Tibial artery (tissue), 4 donors: ENCODE results near the gene RBMS3.
A peak's percentile ranks its signal among the peaks of the same experiment; 100 is the strongest.

ENCODE experiments used
- DNase-seq, 2 donors: peaks; one replicate each; pipeline ENCODE4 v3.0.0-alpha.2; 2019
- H3K27ac ChIP-seq, 2 donors: fragments of 200-600 bp; sonication (generic) in 1 of 2; 1 replicate in 1 of 2; 2 replicates in 1 of 2; pipeline ENCODE4 v1.5.1; 2018 to 2019; ENCODE audit warnings: mild to moderate bottlenecking in 1 of 2
- H3K27me3 ChIP-seq, 2 donors: fragments of 200-600 bp; sonication (generic) in 1 of 2; one replicate each; pipeline versions ENCODE4 v1.5.1 to v1.6.0; 2016 to 2019
- H3K36me3 ChIP-seq, 3 donors: fragments of 200-600 bp; sonication (generic) in 2 of 3; one replicate each; pipeline ENCODE4 v1.5.1; 2016 to 2019; ENCODE audit warnings: mild to moderate bottlenecking in 2 of 3
- H3K4me1 ChIP-seq, 4 donors: fragments of 200-600 bp; sonication (generic) in 2 of 4; 1 replicate in 3 of 4; 2 replicates in 1 of 4; pipeline ENCODE4 v1.5.1; 2016 to 2019
- H3K4me3 ChIP-seq, 2 donors: fragments of 200-600 bp; sonication (generic) in 1 of 2; 1 replicate in 1 of 2; 2 replicates in 1 of 2; pipeline ENCODE4 v1.5.1; 2018 to 2019; ENCODE audit warnings: mild to moderate bottlenecking in 2 of 2
- H3K9me3 ChIP-seq, 3 donors: fragments of 200-600 bp; sonication (generic) in 1 of 3; one replicate each; pipeline ENCODE4 v1.5.1; 2016 to 2019
- CTCF ChIP-seq, 2 experiments: fragments of 200-600 bp in 1 of 2; fragments of 450-650 bp in 1 of 2; IDR thresholded peaks; one replicate each; pipeline ENCODE4 v1.5.1; 2017 to 2019; ENCODE audit warnings: antibody characterized with exemption in 2 of 2, mild to moderate bottlenecking in 1 of 2, moderate library complexity in 1 of 2
- intact Hi-C: fragments of 100-400 bp; cut with DNase I; formaldehyde crosslinking; loops from one replicate; pipeline ENCODE4 v1.15.0; 2023; ENCODE audit warnings: low total_unique reads

Gene RBMS3

GRCh38 chr3:29451920-29452319, 171.0 kb downstream of the RBMS3 start:
- intact Hi-C loops: no loop called here

GRCh38 chr3:29452934-29453283, 172.0 kb downstream of the RBMS3 start:
- no peak for TF ChIP-seq CTCF (IDR thresholded peaks at IDR 0.05)
- intact Hi-C loops: no loop called here
- Histone ChIP-seq H3K27ac (peak overlapping the region in 1 of 2 donors; percentile 60), H3K27me3 (no peaks in the 10 kb centered on the region), H3K4me1 (peaks cover 0 to 25% (median 14%) of the 10 kb centered on the region in 4 donors), H3K9me3 (no peaks in the 10 kb centered on the region), H3K36me3 (no peaks in the 10 kb centered on the region), H3K4me3 (no peak overlapping the region)
- no peak for DNase-seq

More at GRCh38 chr3:29451920-29452319, 171.0 kb downstream of the RBMS3 start:
- Histone ChIP-seq H3K9me3 (no peaks in the 10 kb centered on the region), H3K27ac (no peak overlapping the region), H3K4me3 (no peak overlapping the region), H3K36me3 (no peaks in the 10 kb centered on the region), H3K4me1 (peaks cover 0 to 25% (median 14%) of the 10 kb centered on the region in 4 donors), H3K27me3 (no peaks in the 10 kb centered on the region)
- DNase-seq: no peak
- no peak for TF ChIP-seq CTCF (IDR thresholded peaks at IDR 0.05)

GRCh38 chr3:29453284-29454001, 172.6 kb downstream of the RBMS3 start:
- TF ChIP-seq CTCF (IDR thresholded peaks at IDR 0.05): no peak
- Histone ChIP-seq H3K36me3 (no peaks in the 10 kb centered on the region), H3K9me3 (no peaks in the 10 kb centered on the region), H3K27ac (peak overlapping the region; percentile 29 to 60), H3K27me3 (no peaks in the 10 kb centered on the region), H3K4me3 (no peak overlapping the region), H3K4me1 (peaks cover 0 to 25% (median 14%) of the 10 kb centered on the region in 4 donors)
- intact Hi-C loops: no loop called here
- peak in 1 of 2 donors; percentile 69 for DNase-seq

- Histone ChIP-seq H3K4me1 (peaks cover 0 to 25% (median 14%) of the 10 kb centered on the region in 4 donors), H3K27ac (peak overlapping the region; percentile 29 to 60), H3K27me3 (no peaks in the 10 kb centered on the region), H3K36me3 (no peaks in the 10 kb centered on the region), H3K4me3 (no peak overlapping the region), H3K9me3 (no peaks in the 10 kb centered on the region)
- DNase-seq: no peak
- no peak for TF ChIP-seq CTCF (IDR thresholded peaks at IDR 0.05)
- intact Hi-C loops: no loop called here
Observed at GRCh38 chr3:29454161-29454611, 173.3 kb downstream of the RBMS3 start.

GRCh38 chr3:29456901-29457300, 176.0 kb downstream of the RBMS3 start:
- peaks cover 0 to 25% (median 14%) of the 10 kb centered on the region in 4 donors for H3K4me1 ChIP-seq
- H3K4me3 ChIP-seq: no peak overlapping the region
- intact Hi-C loops: no loop called here
- no peaks in the 10 kb centered on the region for H3K9me3 ChIP-seq
- DNase-seq: no peak
- no peaks in the 10 kb centered on the region for H3K36me3 ChIP-seq
- no peak for TF ChIP-seq CTCF (IDR thresholded peaks at IDR 0.05)
- no peaks in the 10 kb centered on the region for H3K27me3 ChIP-seq
- no peak overlapping the region for H3K27ac ChIP-seq
